ENCODE measurements around the gene GPR55. TPM values are rescaled to one million over a fixed set of nuclear protein-coding genes. Genes with fewer than 3 reads are reported as not detected.

GPR55 gene
- total RNA-seq: not detected in 2 replicates
- polyA plus RNA-seq: not detected in 2 replicates
- polyA plus RNA-seq (2011; cell fraction: cytosol; rRNA removed): not detected in 2 replicates
- polyA plus RNA-seq (2011; cell fraction: nucleus; rRNA removed): not detected in 2 replicates
- polyA plus RNA-seq (2012): not detected in 2 replicates
- not detected in 2 replicates for polyA minus RNA-seq
- polyA minus RNA-seq (2011; cell fraction: cytosol; rRNA and poly(A)+ RNA removed): not detected
- polyA minus RNA-seq (2011; cell fraction: nucleus; rRNA and poly(A)+ RNA removed): not detected in 2 replicates
- Bru-seq, nascent RNA: not detected
- not detected for BruChase-seq, experiment 1, labeled RNA remaining after a 6-hour chase
- not detected for BruChase-seq, experiment 2, labeled RNA remaining after a 2-hour chase
- long read RNA-seq: 0 reads

GRCh38 chr2:230924470-230925341, at the start of gene GPR55:
Gene GPR55, minus strand, starts transcription at chr2:230925242. Its CDS starts 14,280 bp downstream, at chr2:230910962.
- Histone ChIP-seq H3K4me1 (ENCODE audit: control insufficient read depth, extremely low read depth, insufficient read depth, low read length) (no peaks in the 10 kb centered on the region), H3K27ac (ENCODE audit: insufficient read depth, low read depth, low read length) (no peak within 1 kb of the TSS), H3K9me1 (replicated peaks; ENCODE audit: control insufficient read depth, extremely low read depth, insufficient read depth, low read length) (no peaks in the 10 kb centered on the region), H3K36me3 (ENCODE audit: control insufficient read depth in 2 of 2, extremely low read depth in 1 of 2, insufficient read depth in 2 of 2, low read length in 2 of 2) (no peaks in the 10 kb centered on the region), H4K20me1 (replicated peaks; ENCODE audit: control insufficient read depth, extremely low read depth, insufficient read depth, low read length) (no peaks in the 10 kb centered on the region), H3K9ac (replicated peaks; ENCODE audit: extremely low read depth, insufficient read depth, low read length) (no peak within 1 kb of the TSS), H3K4me3 (replicated peaks in 1 of 3; ENCODE audit: insufficient read depth in 1 of 3, low read depth in 1 of 3, low read length in 3 of 3) (no peak within 1 kb of the TSS), H3K79me2 (ENCODE audit: control insufficient read depth, insufficient read depth, low read length) (no peaks in the 10 kb centered on the region), H3K4me2 (ENCODE audit: insufficient read depth, low read length) (no peak within 1 kb of the TSS), H2AFZ (ENCODE audit: low read depth, low read length) (no peak within 1 kb of the TSS), H3K27me3 (ENCODE audit: control insufficient read depth in 2 of 2, insufficient read depth in 2 of 2, low read length in 2 of 2) (peaks cover 0 to 3% of the 10 kb centered on the region in 2 experiments), H3K9me3 (replicated peaks; ENCODE audit: control insufficient read depth, insufficient read depth, low read length) (no peaks in the 10 kb centered on the region)
- dilution Hi-C loops (cut with MboI; ENCODE audit: extremely low pct_ligation_motif_present, low sequenced_read_pairs): no loop called here
- ChIA-PET CTCF (interaction anchor here (1.3 kb wide), 1 partner anchor 12 kb away, joined by 3 read pairs; no protein-coding TSS in a partner anchor), POLR2A (no interaction called here)
- no peak for FAIRE-seq
- no TSS peak for BruUV-seq (replicated peaks)
- intact Hi-C loops (cut with micrococcal nuclease): no loop called here
- DNase-seq (ENCODE audit: low read depth, low spot score): no peak
- TF ChIP-seq MYC (IDR thresholded peaks at IDR 0.05; ENCODE audit: low read depth, low read length): no peak
- no peak for TF ChIP-seq POLR2AphosphoS5 (IDR thresholded peaks at IDR 0.05; ENCODE audit: insufficient read depth, low read depth, low read length)
- TF ChIP-seq GATA2 (IDR thresholded peaks at IDR 0.05; ENCODE audit: insufficient read depth, insufficient read length, low read depth, low read length): no peak
- no peak for TF ChIP-seq FOS (IDR thresholded peaks at IDR 0.05; ENCODE audit: borderline replicate concordance, insufficient read depth, low read length)
- no peak for TF ChIP-seq EZH2 (IDR thresholded peaks at IDR 0.05; ENCODE audit: borderline replicate concordance, low read depth, low read length, severe bottlenecking)
- no peak for TF ChIP-seq MAX (IDR thresholded peaks at IDR 0.05; ENCODE audit: insufficient read depth, insufficient read length)
- no peak for TF ChIP-seq JUN (IDR thresholded peaks at IDR 0.05; ENCODE audit: borderline replicate concordance, insufficient read depth, insufficient read length, low read depth)
- TF ChIP-seq, protein P1, sequence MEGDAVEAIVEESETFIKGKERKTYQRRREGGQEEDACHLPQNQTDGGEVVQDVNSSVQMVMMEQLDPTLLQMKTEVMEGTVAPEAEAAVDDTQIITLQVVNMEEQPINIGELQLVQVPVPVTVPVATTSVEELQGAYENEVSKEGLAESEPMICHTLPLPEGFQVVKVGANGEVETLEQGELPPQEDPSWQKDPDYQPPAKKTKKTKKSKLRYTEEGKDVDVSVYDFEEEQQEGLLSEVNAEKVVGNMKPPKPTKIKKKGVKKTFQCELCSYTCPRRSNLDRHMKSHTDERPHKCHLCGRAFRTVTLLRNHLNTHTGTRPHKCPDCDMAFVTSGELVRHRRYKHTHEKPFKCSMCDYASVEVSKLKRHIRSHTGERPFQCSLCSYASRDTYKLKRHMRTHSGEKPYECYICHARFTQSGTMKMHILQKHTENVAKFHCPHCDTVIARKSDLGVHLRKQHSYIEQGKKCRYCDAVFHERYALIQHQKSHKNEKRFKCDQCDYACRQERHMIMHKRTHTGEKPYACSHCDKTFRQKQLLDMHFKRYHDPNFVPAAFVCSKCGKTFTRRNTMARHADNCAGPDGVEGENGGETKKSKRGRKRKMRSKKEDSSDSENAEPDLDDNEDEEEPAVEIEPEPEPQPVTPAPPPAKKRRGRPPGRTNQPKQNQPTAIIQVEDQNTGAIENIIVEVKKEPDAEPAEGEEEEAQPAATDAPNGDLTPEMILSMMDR (IDR thresholded peaks at IDR 0.05; ENCODE audit: extremely low read depth in 1 of 2, insufficient read depth in 1 of 2, low read depth in 1 of 2, low read length in 2 of 2): no peak
- no peak for TF ChIP-seq POLR2A (IDR thresholded peaks at IDR 0.05; ENCODE audit: low read depth, low read length)

Measured in endothelial cell of umbilical vein (primary cell).